ENCODE data around the gene TSHZ2. TPM values are rescaled to one million over a fixed set of nuclear protein-coding genes. Genes with fewer than 3 reads are reported as not detected.
A peak's percentile ranks its signal among the peaks of the same experiment; 100 is the strongest.

Gene TSHZ2
- total RNA-seq, 3 donors from 2014 or later (not counting 1 experiment from before 2014, with no cell fraction given): 1.8 to 1.9 TPM; not detected in 1

- H3K4me3 ChIP-seq (ENCODE audit: low read length): no peak overlapping the region
- Mint-ChIP-seq H3K4me3 (no peak overlapping the region), H3K4me1 (no peaks in the 10 kb centered on the region), H3K27me3 (ENCODE audit: low read depth in 2 of 2) (peaks cover 21 to 50% of the 10 kb centered on the region in 2 donors), H3K9me3 (no peaks in the 10 kb centered on the region), H3K36me3 (no peaks in the 10 kb centered on the region), H3K27ac (no peak overlapping the region)
- intact Hi-C loops (cut with micrococcal nuclease): no loop called here
- ATAC-seq (no peak), DNase-seq (no peak)
- no peaks in the 10 kb centered on the region for H3K9me3 ChIP-seq (ENCODE audit: control insufficient read depth, insufficient read depth, low read length)
- no peaks in the 10 kb centered on the region for H3K27me3 ChIP-seq (ENCODE audit: control insufficient read depth, insufficient read depth, low read length)
- H3K27ac ChIP-seq (ENCODE audit: low read length): no peak overlapping the region
- no peaks in the 10 kb centered on the region for H3K36me3 ChIP-seq (ENCODE audit: control insufficient read depth, insufficient read depth, low read length)
- TF ChIP-seq CTCF (IDR thresholded peaks at IDR 0.05): no peak
- no peaks in the 10 kb centered on the region for H3K4me1 ChIP-seq (ENCODE audit: control insufficient read depth, insufficient read depth, low read length)
Observed at GRCh38 chr20:53027089-53027488, 54.9 kb downstream of the TSHZ2 start.

- Mint-ChIP-seq H3K4me3 (no peak overlapping the region), H3K9me3 (no peaks in the 10 kb centered on the region), H3K36me3 (no peaks in the 10 kb centered on the region), H3K27ac (no peak overlapping the region), H3K27me3 (ENCODE audit: low read depth in 2 of 2) (peaks cover 20 to 39% of the 10 kb centered on the region in 2 donors), H3K4me1 (no peaks in the 10 kb centered on the region)
- intact Hi-C loops (cut with micrococcal nuclease): no loop called here
- no peaks in the 10 kb centered on the region for H3K9me3 ChIP-seq (ENCODE audit: control insufficient read depth, insufficient read depth, low read length)
- no peak overlapping the region for H3K27ac ChIP-seq (ENCODE audit: low read length)
- TF ChIP-seq CTCF (IDR thresholded peaks at IDR 0.05): no peak
- no peaks in the 10 kb centered on the region for H3K27me3 ChIP-seq (ENCODE audit: control insufficient read depth, insufficient read depth, low read length)
- no peak for DNase-seq
- H3K36me3 ChIP-seq (ENCODE audit: control insufficient read depth, insufficient read depth, low read length): no peaks in the 10 kb centered on the region
- H3K4me1 ChIP-seq (ENCODE audit: control insufficient read depth, insufficient read depth, low read length): no peaks in the 10 kb centered on the region
- H3K4me3 ChIP-seq (ENCODE audit: low read length): no peak overlapping the region
- WGBS (ENCODE audit: insufficient coverage): 78% methylated on average over 5 of the region's 6 CpGs
- no peak for ATAC-seq
Observed at GRCh38 chr20:53028337-53029007, 56.3 kb downstream of the TSHZ2 start.

- Histone ChIP-seq H3K4me3 (ENCODE audit: low read length) (no peak overlapping the region), H3K27me3 (ENCODE audit: control insufficient read depth, insufficient read depth, low read length) (no peaks in the 10 kb centered on the region), H3K9me3 (ENCODE audit: control insufficient read depth, insufficient read depth, low read length) (no peaks in the 10 kb centered on the region), H3K4me1 (ENCODE audit: control insufficient read depth, insufficient read depth, low read length) (no peaks in the 10 kb centered on the region), H3K27ac (ENCODE audit: low read length) (no peak overlapping the region), H3K36me3 (ENCODE audit: control insufficient read depth, insufficient read depth, low read length) (no peaks in the 10 kb centered on the region)
- H3K4me1 Mint-ChIP-seq: no peaks in the 10 kb centered on the region
- ATAC-seq (no peak), DNase-seq (peak in 1 of 2 donors; percentile 36)
- H3K4me3 Mint-ChIP-seq: no peak overlapping the region
- H3K36me3 Mint-ChIP-seq: no peaks in the 10 kb centered on the region
- WGBS (ENCODE audit: insufficient coverage): 43% methylated on average over 3 of the region's 3 CpGs
- TF ChIP-seq CTCF (IDR thresholded peaks at IDR 0.05): no peak
- peaks cover 26 to 49% of the 10 kb centered on the region in 2 donors for H3K27me3 Mint-ChIP-seq (ENCODE audit: low read depth in 2 of 2)
- H3K9me3 Mint-ChIP-seq: no peaks in the 10 kb centered on the region
- no peak overlapping the region for H3K27ac Mint-ChIP-seq
- intact Hi-C loops (cut with micrococcal nuclease): no loop called here
Observed at GRCh38 chr20:53030061-53030460, 57.9 kb downstream of the TSHZ2 start.

- H3K27ac Mint-ChIP-seq: no peak overlapping the region
- Histone ChIP-seq H3K4me1 (ENCODE audit: control insufficient read depth, insufficient read depth, low read length) (no peaks in the 10 kb centered on the region), H3K27ac (ENCODE audit: low read length) (no peak overlapping the region), H3K27me3 (ENCODE audit: control insufficient read depth, insufficient read depth, low read length) (no peaks in the 10 kb centered on the region), H3K9me3 (ENCODE audit: control insufficient read depth, insufficient read depth, low read length) (no peaks in the 10 kb centered on the region), H3K4me3 (ENCODE audit: low read length) (no peak overlapping the region), H3K36me3 (ENCODE audit: control insufficient read depth, insufficient read depth, low read length) (no peaks in the 10 kb centered on the region)
- DNase-seq (no peak), ATAC-seq (no peak)
- no peaks in the 10 kb centered on the region for H3K9me3 Mint-ChIP-seq
- peaks cover 21 to 41% of the 10 kb centered on the region in 2 donors for H3K27me3 Mint-ChIP-seq (ENCODE audit: low read depth in 2 of 2)
- 89% methylated on average over 11 of the region's 11 CpGs for WGBS (ENCODE audit: insufficient coverage)
- no peak for TF ChIP-seq CTCF (IDR thresholded peaks at IDR 0.05)
- H3K36me3 Mint-ChIP-seq: no peaks in the 10 kb centered on the region
- H3K4me3 Mint-ChIP-seq: no peak overlapping the region
- intact Hi-C loops (cut with micrococcal nuclease): no loop called here
- H3K4me1 Mint-ChIP-seq: no peaks in the 10 kb centered on the region
Observed at GRCh38 chr20:53032046-53032445, 59.9 kb downstream of the TSHZ2 start.
